H1 (cell line): ENCODE data around the gene ACP4. TPM values are rescaled to one million over a fixed set of nuclear protein-coding genes. Genes with fewer than 3 reads are reported as not detected.

Experiments used
- CTCF ChIA-PET: fragments of 300-600 bp; sonication (Branson Sonifier 250); formaldehyde crosslinking; loops from one replicate; lab custom pipeline; 2021; ENCODE audit not compliant: partially characterized antibody; lab: Charles Lee
- POLR2A ChIA-PET: fragments of 300-600 bp; sonication (Branson Sonifier 250); formaldehyde crosslinking; loops from one replicate; lab custom pipeline; 2021; ENCODE audit warnings: inconsistent platforms; ENCODE audit not compliant: partially characterized antibody; lab: Charles Lee
- DNase-seq, 2 experiments: peaks; one replicate each; pipeline versions ENCODE4 v3.0.0 to v3.0.0-alpha.2; 2010 to 2022; ENCODE audit warnings: low spot score in 2 of 2, low read depth in 1 of 2, mixed read lengths in 1 of 2
- FAIRE-seq: peaks from 2 replicates; lab custom pipeline; 2011; peaks lifted over from hg19 to GRCh38; lab: Jason Lieb, UNC
- H2AFZ ChIP-seq: 2 replicates; pipeline ENCODE4 v1.8.1; 2012; ENCODE audit warnings: low read length, inconsistent platforms
- H2AK5ac ChIP-seq: 2 replicates; pipeline ENCODE4 v1.6.1; 2013; ENCODE audit warnings: low read depth, low read length
- H2BK120ac ChIP-seq: replicated peaks from 2 replicates; pipeline ENCODE3; 2013; ENCODE audit warnings: low read depth, low read length, inconsistent platforms
- H2BK12ac ChIP-seq: 2 replicates; pipeline ENCODE4 v1.6.1; 2013; ENCODE audit warnings: low read depth, low read length
- H2BK15ac ChIP-seq: 2 replicates; pipeline ENCODE4 v1.6.1; 2013; ENCODE audit warnings: low read length
- H2BK20ac ChIP-seq: 2 replicates; pipeline ENCODE4 v1.6.1; 2013; ENCODE audit warnings: low read length
- H2BK5ac ChIP-seq: 2 replicates; pipeline ENCODE4 v1.6.1; 2013; ENCODE audit warnings: low read depth, low read length
- H3K14ac ChIP-seq: 2 replicates; pipeline ENCODE4 v1.6.1; 2013; ENCODE audit warnings: inconsistent platforms; ENCODE audit not compliant: insufficient read length
- H3K18ac ChIP-seq: 2 replicates; pipeline ENCODE4 v1.6.1; 2013; ENCODE audit warnings: low read length; ENCODE audit errors: extremely low read depth
- H3K23ac ChIP-seq: 2 replicates; pipeline ENCODE4 v1.6.1; 2013; ENCODE audit warnings: inconsistent platforms; ENCODE audit not compliant: insufficient read length
- H3K23me2 ChIP-seq: 2 replicates; pipeline ENCODE4 v1.6.1; 2013; ENCODE audit warnings: low read depth, low read length
- H3K27ac ChIP-seq: 2 replicates; pipeline ENCODE4 v1.6.1; 2011; ENCODE audit warnings: low read depth, low read length, inconsistent platforms
- H3K27me3 ChIP-seq, 4 experiments: replicated peaks in 1 of 4; 1 replicate in 1 of 4; 2 replicates in 3 of 4; pipeline versions ENCODE4 v1.6.1 to v1.8.1; 2011 to 2013; ENCODE audit warnings: low read length in 3 of 4, mild to moderate bottlenecking in 3 of 4, inconsistent platforms in 2 of 4, mixed read lengths in 2 of 4, moderate library complexity in 1 of 4; ENCODE audit not compliant: control insufficient read depth in 3 of 4, insufficient read depth in 3 of 4; ENCODE audit errors: extremely low read depth in 1 of 4
- H3K36me3 ChIP-seq, 4 experiments: 2 replicates each; pipeline versions ENCODE4 v1.6.1 to v1.8.1; 2011 to 2013; ENCODE audit warnings: mild to moderate bottlenecking in 4 of 4, low read length in 3 of 4, moderate library complexity in 2 of 4, control low read depth in 1 of 4, inconsistent platforms in 1 of 4; ENCODE audit not compliant: insufficient read depth in 4 of 4, control insufficient read depth in 2 of 4
- H3K4ac ChIP-seq: replicated peaks from 2 replicates; pipeline ENCODE3; 2013; ENCODE audit warnings: low read length, low read depth, mixed read lengths, inconsistent platforms; ENCODE audit not compliant: insufficient read length
- H3K4me1 ChIP-seq, 4 experiments: replicated peaks in 1 of 4; 1 replicate in 1 of 4; 2 replicates in 3 of 4; pipeline versions ENCODE4 v1.6.1 to v1.8.1; 2011 to 2013; ENCODE audit warnings: low read length in 3 of 4, inconsistent platforms in 2 of 4, mixed read lengths in 1 of 4; ENCODE audit not compliant: insufficient read depth in 4 of 4, control insufficient read depth in 3 of 4
- H3K4me2 ChIP-seq, 2 experiments: 2 replicates each; pipeline versions ENCODE4 v1.6.1 to v1.8.1; 2011 to 2013; ENCODE audit warnings: low read depth in 2 of 2, low read length in 2 of 2, control low read depth in 1 of 2, inconsistent platforms in 1 of 2, mild to moderate bottlenecking in 1 of 2; ENCODE audit not compliant: insufficient read depth in 1 of 2
- H3K4me3 ChIP-seq, 4 experiments: fragments of 200-600, 300-600 bp in 1 of 4; sonication (generic), shearing (Covaris generic), sonication (Bioruptor Twin) in 1 of 4; 2 replicates each; pipeline versions ENCODE4 v1.5.1 to v1.8.1; 2011 to 2016; ENCODE audit warnings: low read length in 4 of 4, low read depth in 3 of 4, control low read depth in 2 of 4, inconsistent platforms in 2 of 4, mild to moderate bottlenecking in 2 of 4, mixed read lengths in 1 of 4, moderate library complexity in 1 of 4; ENCODE audit not compliant: insufficient read depth in 2 of 4; ENCODE audit errors: extremely low read depth in 1 of 4
- H3K56ac ChIP-seq: replicated peaks from 2 replicates; pipeline ENCODE3; 2013; ENCODE audit warnings: low read depth, mild to moderate bottlenecking, mixed read lengths, low read length, inconsistent platforms; ENCODE audit not compliant: insufficient read length
- H3K79me1 ChIP-seq: 2 replicates; pipeline ENCODE4 v1.6.1; 2013; ENCODE audit warnings: low read depth, low read length, control low read depth
- H3K79me2 ChIP-seq, 2 experiments: 2 replicates each; pipeline versions ENCODE4 v1.6.1 to v1.8.1; 2012 to 2013; ENCODE audit warnings: low read length in 2 of 2, mild to moderate bottlenecking in 2 of 2, inconsistent platforms in 1 of 2; ENCODE audit not compliant: insufficient read depth in 2 of 2, control insufficient read depth in 1 of 2
- H3K9ac ChIP-seq, 4 experiments: replicated peaks in 1 of 4; 1 replicate in 1 of 4; 2 replicates in 3 of 4; pipeline versions ENCODE4 v1.6.1 to v1.8.1; 2011 to 2013; ENCODE audit warnings: low read depth in 3 of 4, low read length in 3 of 4, control low read depth in 2 of 4, mild to moderate bottlenecking in 2 of 4, moderate library complexity in 2 of 4, inconsistent platforms in 1 of 4; ENCODE audit errors: extremely low read depth in 1 of 4
- H3K9me3 ChIP-seq, 2 experiments: 2 replicates each; pipeline versions ENCODE4 v1.6.1 to v1.8.1; 2012 to 2013; ENCODE audit warnings: mild to moderate bottlenecking in 2 of 2, moderate library complexity in 2 of 2, control low read depth in 1 of 2, inconsistent platforms in 1 of 2, low read depth in 1 of 2, low read length in 1 of 2, mixed read lengths in 1 of 2; ENCODE audit not compliant: insufficient read depth in 2 of 2
- H4K20me1 ChIP-seq, 2 experiments: replicated peaks in 1 of 2; 2 replicates each; pipeline versions ENCODE3 to v1.8.1; 2011 to 2013; ENCODE audit warnings: inconsistent platforms in 2 of 2, low read length in 2 of 2, mild to moderate bottlenecking in 1 of 2; ENCODE audit not compliant: insufficient read depth in 2 of 2, control insufficient read depth in 1 of 2
- H4K5ac ChIP-seq: 2 replicates; pipeline ENCODE4 v1.6.1; 2013; ENCODE audit warnings: low read length, low read depth, mixed read lengths, inconsistent platforms; ENCODE audit not compliant: insufficient read length
- H4K8ac ChIP-seq: 2 replicates; pipeline ENCODE4 v1.8.0; 2013; ENCODE audit warnings: mild to moderate bottlenecking, moderate library complexity, low read length, inconsistent platforms; ENCODE audit not compliant: insufficient read depth; ENCODE audit errors: extremely low read depth
- H4K91ac ChIP-seq: replicated peaks from 2 replicates; pipeline ENCODE3; 2013; ENCODE audit warnings: low read length, mixed read lengths, inconsistent platforms; ENCODE audit not compliant: insufficient read length
- SP1 ChIP-seq: IDR thresholded peaks from 2 replicates; pipeline ENCODE4 v1.6.1; 2011; ENCODE audit warnings: low read depth, low read length
- WGBS, 2 experiments: shearing (Covaris generic) in 1 of 2; methylation state at CpG; one replicate each; pipeline versions ENCODE4 v1.1.6 to v1.1.7; 2013 to 2015; ENCODE audit warnings: low lambda C conversion rate in 2 of 2, mixed read lengths in 2 of 2, inconsistent platforms in 1 of 2, low coverage in 1 of 2, missing lambda C conversion rate in 1 of 2; ENCODE audit not compliant: insufficient replicate concordance in 2 of 2, insufficient coverage in 1 of 2, insufficient read length in 1 of 2; ENCODE audit errors: extremely low coverage in 1 of 2, missing lambda C conversion rate in 1 of 2; 5-methylcytosine and 5-hydroxymethylcytosine counted together
- polyA plus RNA-seq, 7 experiments: library from polyadenylated mRNA; depleted of rRNA in 3 of 7; stranded (reverse) in 5 of 7; unstranded in 2 of 7; fragments of >200 nt in 5 of 7; fragments of 200-250 nt in 2 of 7; gene quantifications; 1 replicate in 5 of 7; 2 replicates in 1 of 7; 4 replicates in 1 of 7; pipeline versions ENCODE4 v1.2.1 to v1.2.3, GENCODE V29; 2011 to 2013; ENCODE audit warnings: missing spikeins in 2 of 7, mixed read lengths in 2 of 7
- total RNA-seq: library from RNA; stranded (reverse); fragmentation: NEBNext Ultra II Directional; extraction: Animal tissue kit (Norgen Biotek cat#: 25700); gene quantifications from 2 replicates; pipeline ENCODE4 v1.2.1, GENCODE V29; 2021
- TF ChIP-seq, protein P1 (sequence below): IDR thresholded peaks from 2 replicates; pipeline ENCODE4 v1.6.1; 2011; ENCODE audit warnings: low read length, improper control_type of control experiment

Gene ACP4
- total and polyA plus RNA-seq, 2 of the 8 experiments (the other 6 are each of a cell fraction or from before 2014, with no cell fraction given), result not detected

DNA sequence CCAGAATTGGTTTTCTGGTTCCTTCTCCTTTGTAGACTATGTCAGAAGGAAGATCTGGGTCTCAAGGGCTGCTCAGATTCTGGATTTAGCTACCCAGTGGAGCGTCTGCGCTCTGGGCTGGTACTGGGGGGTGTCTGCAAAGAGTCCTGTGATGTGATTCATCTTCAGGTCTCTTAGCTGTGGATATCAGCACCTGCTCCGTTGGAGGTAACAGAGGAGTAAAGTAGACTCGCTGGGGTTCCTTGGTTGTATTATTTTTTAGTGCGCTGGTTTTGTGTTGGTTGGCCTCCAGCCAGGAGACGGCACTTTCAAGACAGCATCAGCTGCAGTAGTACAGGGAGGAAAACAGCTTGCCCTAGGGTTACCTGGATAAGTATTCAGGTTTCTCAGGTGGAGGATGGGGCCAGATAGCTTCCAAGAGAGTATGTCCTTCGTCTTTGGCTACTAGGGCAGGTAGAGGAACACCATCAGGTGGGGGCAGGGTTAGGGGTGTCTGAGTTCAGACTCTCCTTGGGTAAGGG, 53.5 kb downstream of the ACP4 start:
- Histone ChIP-seq H2BK120ac (no peak overlapping the region), H3K23ac (no peak overlapping the region), H4K91ac (no peak overlapping the region), H3K9ac (no peak overlapping the region), H2AK5ac (no peak overlapping the region), H3K18ac (no peak overlapping the region), H4K8ac (no peak overlapping the region), H2BK12ac (no peak overlapping the region), H3K27ac (no peak overlapping the region), H3K27me3 (no peaks in the 10 kb centered on the region; a peak in 1 of 7 replicates), H2BK5ac (no peak overlapping the region), H3K4me3 (no peak overlapping the region), H3K79me1 (no peaks in the 10 kb centered on the region), H2BK20ac (no peak overlapping the region), H3K14ac (no peak overlapping the region), H3K79me2 (no peaks in the 10 kb centered on the region), H3K36me3 (no peaks in the 10 kb centered on the region), H3K56ac (no peak overlapping the region), H3K9me3 (0 out of 4 replicates have a peak, but pooled peaks cover 0 to 4% of the 10 kb centered on the region in 2 experiments), H3K23me2 (no peaks in the 10 kb centered on the region), H4K5ac (no peak overlapping the region), H2AFZ (no peak overlapping the region), H2BK15ac (no peak overlapping the region), H3K4ac (no peak overlapping the region), H3K4me1 (no peaks in the 10 kb centered on the region), H4K20me1 (no peaks in the 10 kb centered on the region), H3K4me2 (no peak overlapping the region)
- FAIRE-seq, result no peak
- no peak for DNase-seq
- ChIA-PET POLR2A (interaction anchor here (0.6 to 1.1 kb wide), 2 partner anchors 46 to 71 kb away, joined by 3 read pairs; no protein-coding TSS in a partner anchor), CTCF (interaction anchor here (0.6 to 2.1 kb wide), 5 partner anchors 11 to 608 kb away, joined by 3 to 7 read pairs (median 3); partner anchors contain the start of gene KLK15)
- WGBS, 2 experiments, result 81% methylated on average over 7 of the region's 7 CpGs; no CpG with 5 or more reads in 1 of the 2 experiments
- no peak for TF ChIP-seq SP1
- TF ChIP-seq, protein P1, sequence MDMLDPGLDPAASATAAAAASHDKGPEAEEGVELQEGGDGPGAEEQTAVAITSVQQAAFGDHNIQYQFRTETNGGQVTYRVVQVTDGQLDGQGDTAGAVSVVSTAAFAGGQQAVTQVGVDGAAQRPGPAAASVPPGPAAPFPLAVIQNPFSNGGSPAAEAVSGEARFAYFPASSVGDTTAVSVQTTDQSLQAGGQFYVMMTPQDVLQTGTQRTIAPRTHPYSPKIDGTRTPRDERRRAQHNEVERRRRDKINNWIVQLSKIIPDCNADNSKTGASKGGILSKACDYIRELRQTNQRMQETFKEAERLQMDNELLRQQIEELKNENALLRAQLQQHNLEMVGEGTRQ, result no peak
